ENCODE data around the gene ARRDC5. TPM values are rescaled to one million over a fixed set of nuclear protein-coding genes. Genes with fewer than 3 reads are reported as not detected.
"Not testable (repeated sequence)": the region's sequence is repeated elsewhere in the genome, so short reads cannot be mapped to it uniquely, and the experiment has no call there.

ARRDC5 gene
- total RNA-seq, 1 experiment from 2014 or later = not detected

- DNase-seq (ENCODE audit: low spot score) = peak; percentile 99
Observed at GRCh38 chr19:4870025-4870700, 32.5 kb downstream of the ARRDC5 start.

DNA sequence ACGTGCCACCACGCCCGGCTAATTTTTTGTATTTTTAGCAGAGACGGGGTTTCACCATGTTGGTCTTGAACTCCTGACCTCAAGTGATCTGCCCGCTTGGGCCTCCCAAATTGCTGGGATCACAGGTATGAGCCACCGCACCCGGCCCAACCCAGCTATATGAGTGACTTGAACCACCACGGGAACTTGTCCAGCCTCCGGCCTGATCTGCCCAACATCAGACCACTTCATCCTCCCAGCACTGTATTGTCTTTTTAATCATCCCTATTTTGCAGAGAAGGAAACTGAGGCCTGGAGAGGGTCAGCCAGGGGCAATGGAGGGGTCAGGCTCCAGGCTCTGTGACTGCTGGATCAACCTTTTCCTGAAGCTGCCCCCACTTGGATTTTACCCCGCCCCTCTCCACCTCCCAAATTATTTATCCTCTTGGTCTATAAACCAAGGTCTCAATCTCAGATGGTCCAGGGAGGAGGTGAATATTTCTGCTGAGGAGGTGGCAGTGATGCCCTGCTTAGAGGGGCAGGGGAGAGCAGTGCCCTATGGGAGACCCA, 34.3 kb downstream of the ARRDC5 start:
- no peak for DNase-seq (ENCODE audit: low spot score)

DNA sequence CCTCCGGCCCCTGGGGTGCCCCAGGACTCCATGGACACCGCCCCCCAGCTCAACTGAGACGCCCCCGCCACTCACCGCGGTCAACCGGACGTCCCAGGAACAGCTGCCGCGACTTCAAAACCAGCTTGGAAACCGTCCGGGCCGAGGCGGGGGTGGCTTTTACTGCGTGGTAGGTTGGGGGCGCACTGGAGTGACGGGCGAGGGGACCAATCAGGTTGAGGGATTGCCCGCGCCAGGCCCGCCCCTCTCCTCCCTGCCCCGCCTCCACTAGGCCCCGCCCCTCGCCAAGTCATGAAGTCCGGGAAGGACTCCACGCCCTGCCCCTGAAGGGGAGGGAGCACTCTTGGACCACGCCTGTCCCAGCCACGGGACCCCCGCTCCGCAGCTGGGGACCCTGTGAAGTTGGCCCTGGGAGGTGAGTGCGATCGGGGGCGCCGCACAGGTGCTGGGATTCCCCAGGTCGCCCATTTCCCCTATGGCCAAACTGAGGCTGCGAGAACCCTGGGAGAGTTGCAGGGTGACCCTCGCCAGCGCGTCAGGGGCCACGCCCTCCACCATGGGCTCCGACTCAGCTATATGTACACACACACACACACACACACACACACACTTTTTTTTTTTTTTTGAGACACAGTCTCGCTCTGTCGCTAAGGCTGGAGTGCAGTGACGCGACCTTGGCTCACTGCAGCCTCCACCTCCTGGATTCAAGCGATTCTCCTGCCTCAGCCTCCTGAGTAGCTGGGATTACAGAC, 35.0 kb downstream of the ARRDC5 start, which contains the start of gene PLIN3:
TSS of gene PLIN3 (minus strand) at position 134 of the 752 bp plus-strand sequence. CDS start 6,273 bp downstream, outside the sequence.
- peak; percentile 93 for DNase-seq (ENCODE audit: low spot score)

DNA sequence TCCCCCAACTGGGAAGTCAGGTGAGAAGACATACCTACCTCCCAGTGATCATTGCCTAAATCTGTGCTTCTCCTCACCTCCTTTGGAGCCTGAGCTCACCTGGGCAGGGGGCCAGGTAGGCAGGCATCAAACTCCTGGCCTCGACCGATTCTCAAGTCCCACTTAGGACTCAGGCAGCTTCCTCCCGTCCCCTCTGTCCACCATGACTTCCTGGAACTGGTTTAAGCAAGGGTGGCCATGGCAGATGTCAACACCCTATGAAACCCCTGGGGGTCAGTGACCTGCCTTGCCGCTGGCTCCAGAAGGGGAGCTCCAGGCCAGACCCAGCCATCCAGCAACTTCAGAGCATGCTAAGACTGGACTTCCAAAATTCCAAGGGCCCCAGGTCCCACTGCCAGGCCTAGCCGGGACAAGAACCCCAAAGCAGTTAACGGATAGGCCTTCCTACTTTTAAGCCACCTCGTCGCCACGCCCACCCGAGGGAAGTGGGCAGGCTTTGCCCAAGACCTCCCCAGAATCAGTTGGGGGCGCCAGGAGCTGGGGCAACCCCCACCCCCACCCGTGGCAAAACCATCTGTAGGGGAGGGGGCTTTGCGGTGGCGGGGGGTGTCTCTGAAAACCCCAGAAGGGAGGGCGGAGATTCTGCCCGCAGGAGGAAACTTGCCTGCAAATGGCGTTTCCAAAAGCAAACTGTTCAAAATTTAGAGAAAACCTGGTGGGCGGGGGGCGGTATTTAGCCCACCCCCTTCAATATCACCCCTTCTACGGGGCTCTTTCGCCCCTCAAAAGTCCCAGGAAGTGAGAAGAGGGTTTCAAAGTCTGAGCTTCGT, 35.9 kb downstream of the ARRDC5 start:
- DNase-seq (ENCODE audit: low spot score) = no peak

GRCh38 chr19:4861147-4861546, 41.5 kb downstream of the ARRDC5 start:
- no peak for DNase-seq (ENCODE audit: low spot score)

GRCh38 chr19:4859697-4860096, 43.0 kb downstream of the ARRDC5 start:
- no peak for DNase-seq (ENCODE audit: low spot score)

- DNase-seq (ENCODE audit: low spot score) = not testable (repeated sequence)
Observed at GRCh38 chr19:4856468-4856867, 46.2 kb downstream of the ARRDC5 start.

DNA sequence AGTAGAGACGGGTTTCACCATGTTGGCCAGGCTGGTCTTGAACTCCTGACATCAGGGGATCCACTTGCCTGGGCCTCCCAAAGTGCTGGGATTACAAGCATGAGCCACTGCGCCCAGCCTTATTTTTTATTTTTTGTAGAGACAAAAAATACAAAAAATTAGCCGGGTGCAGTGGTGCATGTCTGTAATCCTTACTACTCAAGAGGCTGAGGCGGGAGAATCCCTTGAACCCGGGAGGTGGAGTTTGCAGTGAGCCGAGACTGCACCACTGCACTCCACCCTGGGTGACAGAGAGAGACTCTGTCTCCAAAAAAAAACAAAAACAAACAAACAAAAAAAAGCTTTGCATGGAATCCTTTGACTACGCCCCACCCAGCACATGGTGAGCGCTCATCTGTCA, 49.2 kb downstream of the ARRDC5 start:
- DNase-seq (ENCODE audit: low spot score) = not testable (repeated sequence)

- DNase-seq (ENCODE audit: low spot score) = no peak
Observed at GRCh38 chr19:4852484-4852883, 50.2 kb downstream of the ARRDC5 start.

- DNase-seq (ENCODE audit: low spot score) = no peak
Observed at GRCh38 chr19:4851551-4852290, 51.0 kb downstream of the ARRDC5 start.

DNA sequence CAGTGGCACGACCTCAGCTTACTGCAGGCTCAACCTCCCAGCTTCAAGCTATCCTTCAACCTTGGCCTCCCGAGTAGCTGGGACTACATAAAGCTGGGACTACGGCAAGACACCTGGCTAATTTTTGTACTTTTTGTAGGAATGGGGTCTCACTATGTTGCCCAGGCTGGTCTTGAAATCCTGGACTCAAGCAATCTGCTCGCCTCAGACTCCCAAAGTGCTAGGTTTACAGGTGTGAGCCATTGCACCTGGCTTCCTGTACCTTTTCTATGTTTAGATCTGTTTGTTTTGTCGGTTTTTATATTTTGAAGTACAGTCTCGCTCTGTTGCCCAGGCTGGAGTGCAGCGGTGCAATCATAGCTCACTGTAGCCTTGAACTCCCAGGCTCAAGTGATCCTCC, 53.7 kb downstream of the ARRDC5 start:
- DNase-seq (ENCODE audit: low spot score) = no peak

DNA sequence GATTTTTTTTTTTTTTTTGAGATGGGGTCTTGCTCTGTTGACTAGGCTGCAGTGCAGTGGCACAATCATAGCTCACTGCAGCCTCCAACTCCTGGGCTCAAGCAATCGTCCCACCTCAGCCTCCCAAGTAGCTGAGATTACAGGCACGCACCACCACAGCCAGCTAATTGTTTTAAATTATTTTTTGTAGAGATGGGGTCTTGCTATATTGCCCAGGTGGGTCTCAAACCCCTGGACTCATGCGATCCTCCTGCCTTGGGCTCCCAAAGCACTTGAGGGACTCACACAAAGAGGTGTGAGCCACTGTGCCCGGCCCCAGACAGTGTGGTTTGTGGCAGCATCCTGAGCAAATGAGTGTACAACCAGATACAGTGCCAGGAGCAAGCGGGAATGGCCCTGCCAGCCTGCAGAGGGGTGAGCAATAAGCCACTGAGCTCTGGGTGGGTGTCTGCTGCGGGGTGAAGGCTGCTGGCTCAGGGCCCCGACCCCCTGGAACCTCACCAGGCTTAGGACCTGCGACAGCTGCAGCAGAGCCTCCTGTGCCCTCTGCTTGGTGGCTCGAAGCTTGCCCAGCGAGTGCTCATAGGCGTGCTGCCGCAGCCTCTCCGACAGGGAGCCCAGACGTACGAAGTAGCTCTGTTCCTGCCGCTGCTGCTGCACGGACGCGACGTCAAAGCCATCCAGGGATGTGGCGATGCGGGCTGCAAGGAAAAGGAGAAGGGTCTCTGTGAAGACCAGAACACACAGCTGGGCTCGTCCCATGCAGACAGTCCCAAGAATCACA, 55.3 kb downstream of the ARRDC5 start:
- DNase-seq (ENCODE audit: low spot score) = no peak

DNA sequence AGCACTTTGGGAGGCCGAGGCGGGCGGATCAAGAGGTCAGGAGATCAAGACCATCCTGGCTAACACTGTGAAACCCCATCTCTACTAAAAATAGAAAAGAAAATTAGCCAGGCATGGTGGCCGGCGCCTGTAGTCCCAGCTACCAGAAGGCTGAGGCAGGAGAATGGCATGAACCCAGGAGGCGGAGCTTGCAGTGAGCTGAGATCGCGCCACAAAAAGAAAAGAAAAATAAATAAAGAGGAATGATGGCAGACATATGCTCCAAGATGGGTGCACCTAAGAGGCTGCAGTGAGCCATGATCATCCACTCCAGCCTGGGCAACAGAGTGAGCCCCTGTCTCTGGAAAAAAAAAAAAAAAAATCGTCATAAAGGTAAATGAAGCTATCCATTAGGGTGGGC, 56.7 kb downstream of the ARRDC5 start:
- not testable (repeated sequence) for DNase-seq (ENCODE audit: low spot score)

DNA sequence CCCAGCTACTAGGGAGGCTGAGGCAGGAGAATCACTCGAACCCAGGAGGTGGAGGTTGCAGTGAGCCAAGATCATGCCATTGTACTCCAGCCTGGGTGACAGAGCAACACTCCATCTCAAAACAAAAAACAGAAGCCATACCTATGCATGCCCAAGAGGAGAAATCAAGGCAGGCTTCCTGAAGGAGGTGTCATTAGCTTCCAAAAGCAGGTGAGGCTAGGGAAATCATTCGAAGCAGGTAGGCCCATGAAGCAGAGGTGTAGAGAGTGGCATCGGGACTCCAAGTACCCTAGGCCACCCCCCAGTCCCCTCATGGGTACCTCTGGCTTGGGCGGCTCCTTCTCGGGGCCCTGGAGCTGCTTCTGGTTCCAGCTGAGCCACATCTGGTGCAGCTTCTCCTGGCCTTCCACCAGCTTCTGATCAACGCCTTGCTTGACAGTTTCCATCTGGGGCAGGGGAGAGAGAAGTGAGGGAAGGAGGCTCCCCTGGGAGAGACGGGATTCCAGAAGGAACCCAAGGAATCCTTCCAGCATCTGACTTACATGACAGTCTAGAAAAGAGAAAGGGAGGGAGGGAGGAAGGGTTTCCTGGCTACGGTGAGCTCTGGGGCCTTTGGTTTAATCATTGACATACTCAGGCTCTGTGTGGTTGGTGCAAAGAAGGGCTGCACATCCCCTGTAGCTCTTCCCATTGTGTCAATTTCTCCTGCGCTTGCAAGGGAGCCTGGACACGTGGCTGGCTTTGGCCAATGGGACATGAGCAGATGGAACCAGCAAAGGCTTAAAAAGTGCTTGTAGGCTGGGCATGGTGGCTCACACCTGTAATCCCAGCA, 58.1 kb downstream of the ARRDC5 start:
- DNase-seq (ENCODE audit: low spot score) = no peak

- DNase-seq (ENCODE audit: low spot score) = no peak
Observed at GRCh38 chr19:4843647-4843965, 59.1 kb downstream of the ARRDC5 start.

Measured in A172 (cell line).